Measurements from ENCODE around the gene TECTB. TPM values are rescaled to one million over a fixed set of nuclear protein-coding genes. Genes with fewer than 3 reads are reported as not detected.

The TECTB gene
- total RNA-seq, 1 experiment from 2014 or later, result not detected

- Histone ChIP-seq H3K9me3 (ENCODE audit: low read length) (no peaks in the 10 kb centered on the region), H3K9ac (ENCODE audit: low read length) (no peak overlapping the region), H3K4me1 (ENCODE audit: insufficient read depth, low read length) (no peaks in the 10 kb centered on the region), H3K27me3 (ENCODE audit: low read length) (no peaks in the 10 kb centered on the region), H3K36me3 (ENCODE audit: low read depth, low read length) (no peaks in the 10 kb centered on the region), H3K4me3 (ENCODE audit: low read length) (no peak overlapping the region), H3K9me2 (replicated peaks; ENCODE audit: low read length) (no peaks in the 10 kb centered on the region), H3F3A (ENCODE audit: low read length, unreplicated experiment) (no peaks in the 10 kb centered on the region), H2AFZ (ENCODE audit: low read length) (no peak overlapping the region), H3K4me2 (ENCODE audit: low read length) (no peak overlapping the region), H4K20me1 (ENCODE audit: low read length) (no peaks in the 10 kb centered on the region), H3K79me2 (ENCODE audit: low read length) (no peaks in the 10 kb centered on the region), H3K27ac (ENCODE audit: low read length) (no peak overlapping the region)
- POLR2A ChIA-PET (ENCODE audit: unreplicated experiment), result no interaction called here
- BruUV-seq (replicated peaks), result no TSS peak
- intact Hi-C loops (cut with micrococcal nuclease), result no loop called here
- TF ChIP-seq EZH2 (IDR thresholded peaks at IDR 0.05; ENCODE audit: low read length, unreplicated experiment), result no peak
- TF ChIP-seq CTCF (conservative IDR thresholded peaks at IDR 0.05; ENCODE audit: low read depth, low read length), result no peak
- no peak for TF ChIP-seq EZH2phosphoT487 (IDR thresholded peaks at IDR 0.05; ENCODE audit: borderline replicate concordance, low read length)
- CTCF ChIA-PET, result no interaction called here
- ATAC-seq (no peak), DNase-seq (no peak)
Observed at GRCh38 chr10:112347709-112348671, 64.8 kb downstream of the TECTB start.

DNA sequence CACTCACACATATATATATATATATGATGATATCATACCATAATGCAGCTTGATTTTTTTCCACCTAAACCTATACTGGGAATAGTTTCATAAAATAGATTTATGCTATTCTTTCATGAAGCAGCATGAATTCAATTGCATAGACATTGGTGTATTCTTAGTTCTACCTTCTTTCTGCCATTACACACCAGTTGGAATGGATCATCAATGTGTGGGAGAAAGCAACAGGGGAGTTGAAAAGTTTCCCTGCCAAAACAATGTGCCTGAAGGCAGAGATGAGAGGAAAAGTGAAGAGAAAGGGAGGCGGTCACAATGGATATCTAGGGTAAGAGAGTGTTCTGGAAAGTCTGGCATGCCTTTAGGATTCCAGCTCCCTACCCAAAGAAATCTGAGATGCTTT, 65.6 kb downstream of the TECTB start:
- H3K4me3 ChIP-seq (ENCODE audit: low read length), result no peak overlapping the region
- ChIA-PET CTCF (no interaction called here), POLR2A (ENCODE audit: unreplicated experiment) (no interaction called here)
- no peak overlapping the region for H3K4me2 ChIP-seq (ENCODE audit: low read length)
- no peaks in the 10 kb centered on the region for H3K79me2 ChIP-seq (ENCODE audit: low read length)
- no peak for DNase-seq
- H3K27ac ChIP-seq (ENCODE audit: low read length), result no peak overlapping the region
- no peaks in the 10 kb centered on the region for H3K9me3 ChIP-seq (ENCODE audit: low read length)
- TF ChIP-seq CTCF (conservative IDR thresholded peaks at IDR 0.05; ENCODE audit: low read depth, low read length), result no peak
- TF ChIP-seq EZH2phosphoT487 (IDR thresholded peaks at IDR 0.05; ENCODE audit: borderline replicate concordance, low read length), result no peak
- no peak for TF ChIP-seq EZH2 (IDR thresholded peaks at IDR 0.05; ENCODE audit: low read length, unreplicated experiment)
- no peak for ATAC-seq
- H2AFZ ChIP-seq (ENCODE audit: low read length), result no peak overlapping the region
- no peaks in the 10 kb centered on the region for H3K27me3 ChIP-seq (ENCODE audit: low read length)
- H4K20me1 ChIP-seq (ENCODE audit: low read length), result no peaks in the 10 kb centered on the region
- no peaks in the 10 kb centered on the region for H3K36me3 ChIP-seq (ENCODE audit: low read depth, low read length)
- BruUV-seq (replicated peaks), result no TSS peak
- intact Hi-C loops (cut with micrococcal nuclease), result no loop called here
- no peaks in the 10 kb centered on the region for H3K4me1 ChIP-seq (ENCODE audit: insufficient read depth, low read length)
- no peaks in the 10 kb centered on the region for H3F3A ChIP-seq (ENCODE audit: low read length, unreplicated experiment)
- no peaks in the 10 kb centered on the region for H3K9me2 ChIP-seq (replicated peaks; ENCODE audit: low read length)
- H3K9ac ChIP-seq (ENCODE audit: low read length), result no peak overlapping the region

DNA sequence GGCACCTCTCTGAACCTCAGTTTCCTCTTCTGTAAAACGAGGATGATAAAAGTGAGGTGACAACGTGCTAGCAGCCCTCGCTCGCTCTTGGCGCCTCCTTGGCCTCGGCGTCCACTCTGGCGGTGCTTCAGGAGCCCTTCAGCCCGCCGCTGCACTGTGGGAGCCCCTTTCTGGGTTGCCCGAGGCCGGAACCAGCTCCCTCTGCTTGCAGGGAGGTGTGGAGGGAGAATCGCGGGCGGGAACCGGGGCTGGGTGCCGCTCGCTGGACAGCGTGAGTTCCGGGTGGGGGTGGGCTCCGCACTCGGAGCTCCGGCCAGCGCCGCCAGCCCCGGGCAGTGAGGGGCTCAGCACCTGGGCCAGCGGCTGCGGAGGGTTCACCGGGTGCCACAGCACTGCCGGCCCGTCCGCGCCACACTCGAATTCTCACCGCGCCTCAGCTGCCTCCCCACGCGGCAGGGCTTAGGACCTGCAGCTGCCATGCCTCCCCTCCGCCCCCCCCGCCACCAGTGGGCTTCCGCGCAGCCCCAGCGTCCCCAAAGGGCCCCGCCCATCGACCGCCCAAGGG, 66.4 kb downstream of the TECTB start:
- TF ChIP-seq EZH2 (IDR thresholded peaks at IDR 0.05; ENCODE audit: low read length, unreplicated experiment), result no peak
- TF ChIP-seq CTCF (conservative IDR thresholded peaks at IDR 0.05; ENCODE audit: low read depth, low read length), result no peak
- no peak for TF ChIP-seq EZH2phosphoT487 (IDR thresholded peaks at IDR 0.05; ENCODE audit: borderline replicate concordance, low read length)
- DNase-seq, result no peak
- Histone ChIP-seq H3K36me3 (ENCODE audit: low read depth, low read length) (no peaks in the 10 kb centered on the region), H3K4me3 (ENCODE audit: low read length) (no peak overlapping the region), H3K9ac (ENCODE audit: low read length) (no peak overlapping the region), H3K27ac (ENCODE audit: low read length) (no peak overlapping the region), H3K9me2 (replicated peaks; ENCODE audit: low read length) (no peaks in the 10 kb centered on the region), H3K4me1 (ENCODE audit: insufficient read depth, low read length) (no peaks in the 10 kb centered on the region), H3K79me2 (ENCODE audit: low read length) (no peaks in the 10 kb centered on the region), H2AFZ (ENCODE audit: low read length) (no peak overlapping the region), H3F3A (ENCODE audit: low read length, unreplicated experiment) (no peaks in the 10 kb centered on the region), H4K20me1 (ENCODE audit: low read length) (no peaks in the 10 kb centered on the region), H3K9me3 (ENCODE audit: low read length) (no peaks in the 10 kb centered on the region), H3K4me2 (ENCODE audit: low read length) (no peak overlapping the region), H3K27me3 (ENCODE audit: low read length) (no peaks in the 10 kb centered on the region)
- ChIA-PET CTCF (no interaction called here), POLR2A (ENCODE audit: unreplicated experiment) (no interaction called here)
- no peak for ATAC-seq
- intact Hi-C loops (cut with micrococcal nuclease), result no loop called here
- BruUV-seq (replicated peaks), result no TSS peak

All from PC-3 (cell line).